Lower leg skin (tissue), 3 donors: ENCODE measurements around the gene STPG3.

Source experiments
- CTCF ChIP-seq, 3 donors: fragments of 450-650 bp; IDR thresholded peaks; one replicate each; pipeline ENCODE4 v1.5.1; 2016; ENCODE audit warnings: antibody characterized with exemption in 3 of 3, mild to moderate bottlenecking in 3 of 3, moderate library complexity in 2 of 3
- POLR2A ChIP-seq, 2 donors: fragments of 450-650 bp; IDR thresholded peaks; one replicate each; pipeline ENCODE4 v1.6.1; 2016 to 2017; ENCODE audit warnings: antibody characterized with exemption in 2 of 2, mild to moderate bottlenecking in 1 of 2, moderate library complexity in 1 of 2

GRCh38 chr9:137251490-137252268, 593 bp downstream of the STPG3 start:
- no peak for TF ChIP-seq CTCF (IDR thresholded peaks at IDR 0.05)
- no peak for TF ChIP-seq POLR2A (IDR thresholded peaks at IDR 0.05)
